LNCAP (cell line): ENCODE results near the gene RET.
A peak's percentile ranks its signal among the peaks of the same experiment; 100 is the strongest.

Experiments
- CTCF ChIP-seq: fragments of 450-650 bp; IDR thresholded peaks from 2 replicates; pipeline ENCODE4 v1.5.1; 2017; ENCODE audit warnings: mild to moderate bottlenecking

RET gene

GRCh38 chr10:43094085-43094484 lies 17.2 kb downstream of the RET start:
- TF ChIP-seq CTCF: no peak

- no peak for TF ChIP-seq CTCF
Measured at GRCh38 chr10:43099928-43100327, 23.1 kb downstream of the RET start.

- TF ChIP-seq CTCF: no peak
Measured at GRCh38 chr10:43100366-43100765, 23.5 kb downstream of the RET start.

GRCh38 chr10:43102063-43102828 lies 25.4 kb downstream of the RET start:
- TF ChIP-seq CTCF: no peak

GRCh38 chr10:43105102-43105955 lies 28.5 kb downstream of the RET start:
- TF ChIP-seq CTCF: peak; percentile 99

GRCh38 chr10:43105956-43106229 lies 29.0 kb downstream of the RET start:
- no peak for TF ChIP-seq CTCF

GRCh38 chr10:43106256-43107091 lies 29.6 kb downstream of the RET start:
- TF ChIP-seq CTCF: no peak
